ENCODE data around the gene ZNF30.
"Not testable (repeated sequence)": the region's sequence is repeated elsewhere in the genome, so short reads cannot be mapped to it uniquely, and the experiment has no call there.

ZNF30 gene

GRCh38 chr19:34960940-34961679, 34.4 kb downstream of the ZNF30 start:
- DNase-seq, result no peak

GRCh38 chr19:34961775-34962686, 35.3 kb downstream of the ZNF30 start:
- DNase-seq, result no peak

GRCh38 chr19:34962687-34963572, 36.2 kb downstream of the ZNF30 start:
- DNase-seq, result no peak

- DNase-seq, result peak; percentile 53
Measured at GRCh38 chr19:34963573-34964406, 37.1 kb downstream of the ZNF30 start, which contains the start of gene ZNF792. Gene ZNF792 (minus strand): TSS chr19:34964229. CDS start chr19:34963662, 567 bp downstream.

- DNase-seq, result no peak
Measured at GRCh38 chr19:34964598-34964997, 37.9 kb downstream of the ZNF30 start.

GRCh38 chr19:34965505-34965904, 38.8 kb downstream of the ZNF30 start:
- DNase-seq, result not testable (repeated sequence)

GRCh38 chr19:34967551-34967950, 40.8 kb downstream of the ZNF30 start:
- DNase-seq, result no peak

GRCh38 chr19:34969721-34970120, 43.0 kb downstream of the ZNF30 start:
- no peak for DNase-seq

GRCh38 chr19:34970185-34970780, 43.6 kb downstream of the ZNF30 start:
- DNase-seq, result not testable (repeated sequence)

- DNase-seq, result no peak
Measured at GRCh38 chr19:34972163-34972705, 45.5 kb downstream of the ZNF30 start.

GRCh38 chr19:34974646-34975045, 47.9 kb downstream of the ZNF30 start:
- DNase-seq, result no peak

GRCh38 chr19:34975056-34975455, 48.4 kb downstream of the ZNF30 start:
- DNase-seq, result no peak

GRCh38 chr19:34976611-34977010, 49.9 kb downstream of the ZNF30 start:
- DNase-seq, result no peak

GRCh38 chr19:34979819-34980640, 53.3 kb downstream of the ZNF30 start:
- DNase-seq, result no peak

- DNase-seq, result no peak
Measured at GRCh38 chr19:34982275-34982674, 55.6 kb downstream of the ZNF30 start.

GRCh38 chr19:34983786-34984185, 57.1 kb downstream of the ZNF30 start:
- no peak for DNase-seq

GRCh38 chr19:34984287-34984686, 57.6 kb downstream of the ZNF30 start:
- DNase-seq, result no peak

- DNase-seq, result no peak
Measured at GRCh38 chr19:34985249-34986022, 58.7 kb downstream of the ZNF30 start.

- DNase-seq, result no peak
Measured at GRCh38 chr19:34988119-34988518, 61.4 kb downstream of the ZNF30 start.
